T47D (cell line): Measurements from ENCODE around the gene GRM1.

ENCODE experiments used
- DNase-seq, 2 experiments: peaks; one replicate each; pipeline versions ENCODE4 v3.0.0 to v3.0.0-alpha.2; 2011 to 2012; ENCODE audit warnings: low read depth in 1 of 2, low spot score in 1 of 2
- JUND ChIP-seq: IDR thresholded peaks from 2 replicates; pipeline ENCODE4 v1.6.1; 2012; ENCODE audit warnings: low read depth
- in situ Hi-C: cut with HindIII; loops from 2 replicates; pipeline ENCODE4 v1.10.0; 2016; ENCODE audit warnings: low sequenced_read_pairs, low pct_unique_long_range_greater_than_20kb

GRM1 gene

GRCh38 chr6:146301764-146302163 lies 272.9 kb downstream of the GRM1 start:
- in situ Hi-C loops, result no loop called here
- no peak for DNase-seq
- TF ChIP-seq JUND, result no peak

- in situ Hi-C loops, result no loop called here
- TF ChIP-seq JUND, result no peak
- DNase-seq, result no peak
Measured at GRCh38 chr6:146302994-146303393, 274.1 kb downstream of the GRM1 start.

DNA sequence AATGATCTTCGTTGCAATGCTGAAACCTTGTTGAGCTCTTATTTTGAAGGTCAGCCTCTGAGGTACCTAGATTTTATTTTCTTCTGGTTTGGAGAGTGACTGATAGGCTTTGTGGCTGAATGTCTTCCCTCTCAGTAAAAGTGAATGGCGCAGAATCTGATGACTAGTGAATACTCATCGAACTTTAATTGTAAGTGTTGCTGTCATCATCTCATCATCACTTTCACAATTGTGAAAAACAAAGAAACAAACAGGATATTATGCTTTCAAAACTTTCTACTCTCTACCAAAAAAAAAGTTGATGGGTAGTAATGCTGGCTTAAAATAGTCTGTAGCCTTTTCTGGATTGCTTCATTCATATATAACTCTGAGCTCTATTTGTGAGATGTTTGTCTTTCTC lies 275.3 kb downstream of the GRM1 start:
- TF ChIP-seq JUND, result no peak
- in situ Hi-C loops, result no loop called here
- no peak for DNase-seq

DNA sequence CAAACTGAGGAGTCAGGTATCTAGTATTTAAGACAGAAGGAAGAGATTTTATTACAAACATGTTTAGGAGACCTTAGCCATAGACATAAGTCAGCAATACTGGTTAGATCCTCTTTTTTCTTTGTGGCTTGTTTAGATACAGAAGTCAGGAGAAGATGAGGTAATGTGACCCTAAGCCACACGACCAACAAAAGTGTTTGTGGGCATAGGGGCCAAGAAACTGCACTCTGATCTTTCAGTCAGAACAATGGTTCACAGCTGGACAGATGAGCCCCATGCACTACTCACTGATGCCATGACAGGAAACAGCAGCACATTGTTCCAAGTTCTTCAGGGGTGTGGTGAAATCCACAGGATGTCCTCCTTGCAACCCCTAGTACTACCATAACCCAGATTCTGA lies 276.2 kb downstream of the GRM1 start:
- in situ Hi-C loops, result no loop called here
- no peak for TF ChIP-seq JUND

DNA sequence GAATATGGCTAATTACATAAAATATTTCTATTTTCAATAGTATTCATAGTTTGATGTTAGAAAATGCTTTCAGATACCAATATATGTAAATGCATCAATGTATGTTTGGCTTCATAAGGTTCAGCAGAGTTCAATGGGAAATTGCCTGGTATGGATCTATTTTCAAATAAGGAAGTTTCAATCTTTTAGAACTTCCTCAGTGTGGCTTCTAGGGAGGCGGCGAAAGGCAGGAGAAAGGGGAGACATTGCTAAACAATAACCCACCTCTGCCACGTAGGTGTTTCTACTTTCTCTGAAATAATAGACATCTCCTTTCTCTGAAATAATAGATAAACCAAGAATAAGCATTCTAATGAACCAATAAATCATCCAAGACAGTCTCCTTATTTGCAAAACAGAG lies 277.1 kb downstream of the GRM1 start:
- in situ Hi-C loops, result no loop called here
- no peak for DNase-seq
- TF ChIP-seq JUND, result no peak

More for the DNA sequence above, 276.2 kb downstream of the GRM1 start:
- no peak for DNase-seq

- in situ Hi-C loops, result no loop called here
- no peak for DNase-seq
- no peak for TF ChIP-seq JUND
Measured at GRCh38 chr6:146310628-146311027, 281.8 kb downstream of the GRM1 start.

DNA sequence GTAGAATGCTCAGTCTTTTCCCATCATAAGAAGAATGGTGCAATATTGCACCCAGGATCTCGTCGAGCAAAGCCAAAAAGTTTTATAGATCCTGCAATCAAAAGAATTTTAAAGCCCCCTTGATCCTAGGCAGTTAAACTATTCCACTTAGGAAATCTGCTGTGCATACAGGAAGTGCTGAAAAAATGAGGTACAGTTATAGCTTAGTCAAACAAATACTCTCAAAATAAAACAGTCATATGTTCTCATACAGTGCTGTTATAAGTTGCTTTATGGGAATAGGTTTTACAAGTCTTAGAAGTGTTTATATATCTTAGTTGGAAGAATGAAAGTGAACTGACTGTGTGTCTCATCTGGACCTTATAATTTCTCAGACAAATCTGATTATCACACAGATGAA lies 282.2 kb downstream of the GRM1 start:
- TF ChIP-seq JUND, result no peak
- in situ Hi-C loops, result no loop called here

DNA sequence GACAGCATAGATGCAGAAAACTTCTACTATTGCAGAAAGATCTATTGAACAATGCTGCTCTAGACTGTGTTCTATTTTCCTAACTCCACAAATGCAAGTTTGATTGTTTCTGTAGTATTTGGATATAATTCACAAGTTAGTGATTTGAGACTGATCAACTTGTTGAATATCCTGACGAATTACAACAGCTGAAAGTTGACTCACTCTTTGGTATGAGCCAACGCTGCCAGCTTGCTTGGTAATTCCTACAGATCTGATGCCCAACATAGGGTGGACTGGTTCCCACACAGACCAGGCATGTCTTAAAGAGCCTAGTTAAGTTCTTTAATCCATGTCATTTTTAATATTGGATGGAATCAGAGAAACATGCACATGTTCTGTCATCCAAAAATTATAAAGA lies 283.7 kb downstream of the GRM1 start:
- no peak for DNase-seq
- no peak for TF ChIP-seq JUND
- in situ Hi-C loops, result no loop called here

More for the DNA sequence above, 282.2 kb downstream of the GRM1 start:
- no peak for DNase-seq

DNA sequence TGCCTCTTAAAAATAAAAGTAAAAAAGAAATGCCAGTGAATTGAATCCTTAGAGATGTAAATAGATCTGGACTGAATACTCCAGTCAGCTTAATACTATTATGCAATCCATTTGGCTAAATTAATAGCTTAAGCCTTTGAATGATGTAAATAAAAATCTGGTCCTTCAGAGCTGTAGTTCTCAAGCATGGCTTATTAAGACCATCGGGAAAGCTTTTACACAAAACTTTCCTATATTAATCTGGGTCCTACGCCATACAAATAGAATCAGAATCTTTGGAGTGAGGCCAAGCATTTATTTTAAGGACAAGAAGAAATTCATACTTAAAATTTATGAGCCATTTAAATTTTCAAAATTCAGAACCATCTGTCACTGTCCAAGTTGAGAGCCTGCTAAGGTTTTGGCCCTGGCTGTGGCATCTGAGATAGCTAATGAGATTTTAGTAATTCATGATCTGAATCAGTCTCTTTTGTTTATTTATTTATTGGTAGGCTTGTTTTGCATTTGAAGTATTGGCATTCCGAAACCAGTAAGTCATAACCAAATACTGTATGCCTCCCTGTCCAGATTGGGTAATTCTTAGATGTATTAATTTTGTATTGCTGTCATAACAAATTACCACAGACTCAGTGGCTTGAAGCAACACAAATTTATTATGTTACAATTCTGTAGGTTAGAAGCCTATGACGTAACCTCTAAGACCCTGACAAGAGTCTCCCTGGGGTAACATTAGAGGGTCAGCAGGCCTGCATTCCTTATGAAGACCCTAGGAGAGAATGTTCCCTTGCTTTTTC lies 286.7 kb downstream of the GRM1 start:
- DNase-seq, result no peak
- no peak for TF ChIP-seq JUND
- in situ Hi-C loops, result no loop called here

DNA sequence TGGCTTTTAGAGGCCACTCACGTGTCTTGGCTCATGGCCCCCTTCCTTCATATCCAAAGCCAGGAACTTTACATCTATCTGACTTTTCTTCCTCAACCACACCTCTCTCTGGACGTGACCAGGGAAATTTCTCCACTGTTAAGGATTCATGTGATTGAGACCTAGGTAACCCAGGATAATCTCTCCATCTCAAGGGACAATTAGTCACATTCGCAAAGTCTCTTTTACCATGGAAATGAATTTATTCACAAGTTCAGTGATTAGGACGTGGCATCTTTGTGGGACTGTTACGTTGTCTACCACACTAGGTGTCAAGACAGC lies 287.3 kb downstream of the GRM1 start:
- TF ChIP-seq JUND, result no peak
- in situ Hi-C loops, result no loop called here
- no peak for DNase-seq

DNA sequence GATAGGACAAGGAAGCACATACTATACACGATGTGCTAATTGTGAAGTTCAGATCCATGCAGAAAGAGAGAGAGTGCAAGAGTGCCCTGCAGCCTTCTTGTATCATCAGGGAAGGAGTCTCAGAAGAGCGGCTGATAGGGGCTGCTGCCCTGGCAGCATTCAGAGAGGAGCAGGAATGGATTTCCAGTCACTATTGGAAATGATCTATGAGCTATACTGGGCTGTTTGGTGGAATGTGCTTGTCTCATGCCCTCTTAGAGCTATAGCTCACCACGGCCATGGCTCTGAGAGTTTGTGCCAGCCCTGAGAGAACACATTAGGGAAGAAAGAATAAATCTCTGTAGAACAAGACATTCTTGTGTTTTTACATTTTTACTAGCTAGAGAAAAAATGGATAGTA lies 302.2 kb downstream of the GRM1 start:
- DNase-seq, result no peak
- in situ Hi-C loops, result no loop called here
- TF ChIP-seq JUND, result no peak

- no peak for DNase-seq
- no peak for TF ChIP-seq JUND
- in situ Hi-C loops, result no loop called here
Measured at GRCh38 chr6:146335336-146335735, 306.5 kb downstream of the GRM1 start.

DNA sequence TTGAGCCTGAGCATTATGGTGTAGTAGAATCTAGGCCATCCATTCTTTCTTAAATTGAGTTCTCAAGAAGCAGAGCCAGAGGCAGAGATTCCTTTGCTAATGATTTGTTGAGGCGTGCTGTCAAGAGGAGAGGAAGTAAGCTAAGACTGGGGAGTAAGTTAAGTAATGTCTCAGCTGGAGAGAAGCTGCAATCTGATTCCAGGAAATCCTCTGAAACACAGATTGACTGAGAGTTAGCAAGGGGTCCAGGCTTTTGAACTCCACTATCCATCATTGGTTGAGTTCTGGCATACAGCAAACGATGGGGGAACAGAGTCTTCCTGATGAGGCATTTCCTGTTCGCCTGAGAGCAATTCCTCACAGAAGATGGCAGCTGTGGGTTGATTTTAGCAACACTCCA lies 307.3 kb downstream of the GRM1 start:
- in situ Hi-C loops, result no loop called here
- DNase-seq, result no peak
- no peak for TF ChIP-seq JUND

DNA sequence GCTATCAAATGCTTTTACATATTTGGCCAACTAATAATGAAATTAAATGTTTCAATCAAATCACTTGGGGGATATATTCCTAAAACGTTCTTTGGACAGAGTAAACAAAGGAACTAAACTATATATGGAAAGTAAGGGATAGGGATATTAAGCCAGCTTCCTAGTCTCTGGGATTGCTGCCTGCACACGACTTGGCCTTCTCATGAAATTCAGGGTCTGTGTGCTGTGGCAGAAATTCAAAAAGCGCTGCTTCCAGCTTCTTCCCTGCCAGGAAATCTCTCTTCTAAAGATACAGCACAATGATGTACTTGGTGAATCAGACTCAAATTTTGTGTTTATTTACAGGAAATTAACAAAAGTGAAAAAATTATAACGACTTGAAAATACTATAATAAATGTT lies 308.5 kb downstream of the GRM1 start:
- TF ChIP-seq JUND, result no peak
- DNase-seq, result no peak
- in situ Hi-C loops, result no loop called here
